SH-SY5Y (cell line): Measurements from ENCODE around the gene CHAC2.

Source experiments
- GATA2 ChIP-seq: IDR thresholded peaks from 2 replicates; pipeline ENCODE4 v1.6.1; 2011; ENCODE audit warnings: mild to moderate bottlenecking, low read depth, low read length
- GATA3 ChIP-seq: IDR thresholded peaks from 2 replicates; pipeline ENCODE4 v1.6.1; 2011; ENCODE audit warnings: low read depth, mild to moderate bottlenecking, low read length, moderate library complexity

- TF ChIP-seq GATA2 (no peak), GATA3 (no peak)
Observed at GRCh38 chr2:53821810-53822209, 54.2 kb downstream of the CHAC2 start.
